Measurements from ENCODE around the gene LUZP1. TPM values are rescaled to one million over a fixed set of nuclear protein-coding genes. Genes with fewer than 3 reads are reported as not detected.

LUZP1 gene
- total RNA-seq, 1 donor from 2014 or later = 32.0 TPM

GRCh38 chr1:23035823-23036452 lies 132.7 kb downstream of the LUZP1 start:
- no peaks in the 10 kb centered on the region for H3K36me3 Mint-ChIP-seq (ENCODE audit: unreplicated experiment)
- no peaks in the 10 kb centered on the region for H3K9me3 Mint-ChIP-seq (ENCODE audit: unreplicated experiment)
- no peak overlapping the region for H3K4me3 Mint-ChIP-seq (ENCODE audit: unreplicated experiment)
- H3K27me3 Mint-ChIP-seq (ENCODE audit: unreplicated experiment) = no peaks in the 10 kb centered on the region
- H3K4me1 Mint-ChIP-seq (ENCODE audit: low read depth, unreplicated experiment) = peaks cover 30% of the 10 kb centered on the region
- TF ChIP-seq CTCF (IDR thresholded peaks at IDR 0.05; ENCODE audit: partially characterized antibody, unreplicated experiment) = no peak
- no peak overlapping the region for H3K27ac Mint-ChIP-seq (ENCODE audit: unreplicated experiment)
- DNase-seq = no peak

Small RNAs within 50 kb of the gene (microRNA-seq; reads per million reads assigned to microRNA genes)
- gene MIR3115 (ENCODE audit: unreplicated experiment) = 39.3 reads per million, percentile 66 among the genes with 10 or more reads in this experiment
- gene MIR4419A (ENCODE audit: unreplicated experiment) = not detected

Other genes with a start within 250 kb of the LUZP1 start
- gene LACTBL1, start 196.0 kb downstream of the LUZP1 start, total RNA-seq (ENCODE audit: unreplicated experiment) = not detected
- not detected for gene TEX46, start 153.0 kb downstream of the LUZP1 start, total RNA-seq (ENCODE audit: unreplicated experiment)
- 301 TPM for gene KDM1A, start 149.4 kb downstream of the LUZP1 start, total RNA-seq (ENCODE audit: unreplicated experiment)
- 0.20 TPM for gene HTR1D, start 48.6 kb upstream of the LUZP1 start, total RNA-seq (ENCODE audit: unreplicated experiment)
- gene HNRNPR, start 175.4 kb upstream of the LUZP1 start, total RNA-seq (ENCODE audit: unreplicated experiment) = 189 TPM
- 13.3 TPM for gene ZNF436, start 201.0 kb upstream of the LUZP1 start, total RNA-seq (ENCODE audit: unreplicated experiment)

Measured in glutamatergic neuron (in vitro differentiated cells).